NB4 (cell line): ENCODE data around the gene ANG.

ENCODE experiments used
- POLR2A ChIP-seq: IDR thresholded peaks from 2 replicates; pipeline ENCODE4 v1.6.1; 2011; ENCODE audit warnings: mild to moderate bottlenecking; ENCODE audit not compliant: insufficient read length; ENCODE audit errors: extremely low read depth
- TF ChIP-seq, protein P1 (sequence below): IDR thresholded peaks from one replicate; pipeline ENCODE4 v1.5.1; 2012; ENCODE audit warnings: low read depth, low read length
- TF ChIP-seq, protein P2 (sequence below): IDR thresholded peaks from 2 replicates; pipeline ENCODE4 v1.6.1; 2011; ENCODE audit warnings: low read depth, low read length

DNA sequence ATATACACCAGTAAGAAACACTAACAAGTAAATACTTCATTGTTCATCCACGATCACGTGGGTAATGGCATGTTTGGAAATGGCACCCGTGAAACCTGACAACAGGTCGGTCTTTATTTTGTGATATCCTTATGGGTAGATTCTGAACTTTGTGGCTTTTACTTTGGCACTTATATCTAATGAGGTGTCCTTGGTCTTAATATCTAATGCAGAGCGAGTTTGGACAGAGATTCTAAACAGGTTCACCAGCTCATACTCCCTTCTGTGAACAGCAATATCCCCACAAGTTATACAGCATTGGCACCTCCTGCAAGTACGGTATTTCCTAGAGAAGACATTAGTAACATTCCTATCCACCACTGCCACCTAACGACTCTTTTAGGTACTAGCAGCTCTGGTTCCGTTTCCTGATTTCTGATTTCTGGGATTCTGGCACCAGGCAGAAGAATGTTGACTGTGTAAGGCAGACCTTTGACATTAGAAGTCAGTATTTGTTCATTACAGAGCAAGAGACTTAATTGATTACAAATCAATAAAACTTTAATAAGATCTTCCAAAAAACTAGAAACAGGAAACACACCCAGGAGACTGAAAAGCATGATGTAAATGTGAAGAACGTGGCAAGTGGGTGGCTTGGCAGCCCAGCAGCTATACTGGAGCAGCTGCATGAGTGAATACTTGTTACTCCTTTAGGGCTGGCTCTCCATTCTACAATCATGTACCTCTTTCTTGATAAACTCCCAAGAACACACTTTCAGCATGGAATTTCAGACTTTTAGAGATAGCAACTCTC, 2.5 kb downstream of the ANG start:
- TF ChIP-seq, protein P1, sequence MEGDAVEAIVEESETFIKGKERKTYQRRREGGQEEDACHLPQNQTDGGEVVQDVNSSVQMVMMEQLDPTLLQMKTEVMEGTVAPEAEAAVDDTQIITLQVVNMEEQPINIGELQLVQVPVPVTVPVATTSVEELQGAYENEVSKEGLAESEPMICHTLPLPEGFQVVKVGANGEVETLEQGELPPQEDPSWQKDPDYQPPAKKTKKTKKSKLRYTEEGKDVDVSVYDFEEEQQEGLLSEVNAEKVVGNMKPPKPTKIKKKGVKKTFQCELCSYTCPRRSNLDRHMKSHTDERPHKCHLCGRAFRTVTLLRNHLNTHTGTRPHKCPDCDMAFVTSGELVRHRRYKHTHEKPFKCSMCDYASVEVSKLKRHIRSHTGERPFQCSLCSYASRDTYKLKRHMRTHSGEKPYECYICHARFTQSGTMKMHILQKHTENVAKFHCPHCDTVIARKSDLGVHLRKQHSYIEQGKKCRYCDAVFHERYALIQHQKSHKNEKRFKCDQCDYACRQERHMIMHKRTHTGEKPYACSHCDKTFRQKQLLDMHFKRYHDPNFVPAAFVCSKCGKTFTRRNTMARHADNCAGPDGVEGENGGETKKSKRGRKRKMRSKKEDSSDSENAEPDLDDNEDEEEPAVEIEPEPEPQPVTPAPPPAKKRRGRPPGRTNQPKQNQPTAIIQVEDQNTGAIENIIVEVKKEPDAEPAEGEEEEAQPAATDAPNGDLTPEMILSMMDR, result peak; percentile 78
- no peak for TF ChIP-seq POLR2A
- TF ChIP-seq, protein P2, sequence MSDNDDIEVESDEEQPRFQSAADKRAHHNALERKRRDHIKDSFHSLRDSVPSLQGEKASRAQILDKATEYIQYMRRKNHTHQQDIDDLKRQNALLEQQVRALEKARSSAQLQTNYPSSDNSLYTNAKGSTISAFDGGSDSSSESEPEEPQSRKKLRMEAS, result no peak
